Measurements from ENCODE around the gene ETNK1.

ETNK1 gene

DNA sequence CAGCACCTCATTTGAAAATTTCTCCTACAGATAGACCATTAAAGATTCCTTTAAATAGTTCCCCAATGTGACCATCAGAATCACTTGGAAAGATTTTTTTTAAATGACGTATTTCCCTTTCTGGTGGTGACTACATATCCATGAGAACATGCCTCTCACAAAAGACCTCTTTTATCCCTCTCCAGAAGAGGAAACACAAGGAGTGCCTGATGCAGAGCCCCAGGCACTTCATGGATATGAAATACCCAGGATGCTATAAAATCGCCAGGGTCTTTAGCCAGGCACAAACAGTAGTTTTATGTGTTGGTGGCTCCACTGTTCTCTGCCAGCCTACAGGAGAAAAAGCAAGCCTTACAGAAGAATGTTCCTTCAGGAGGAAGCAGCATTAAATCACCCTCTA lies 97.1 kb downstream of the ETNK1 start:
- Histone ChIP-seq H3K9ac (ENCODE audit: low read depth, low read length) (no peak overlapping the region), H3K36me3 (ENCODE audit: insufficient read depth, low read length) (no peaks in the 10 kb centered on the region), H3K4me1 (ENCODE audit: insufficient read depth, low read length) (no peaks in the 10 kb centered on the region), H3K9me3 (ENCODE audit: control insufficient read depth, insufficient read depth, low read length) (no peaks in the 10 kb centered on the region)

DNA sequence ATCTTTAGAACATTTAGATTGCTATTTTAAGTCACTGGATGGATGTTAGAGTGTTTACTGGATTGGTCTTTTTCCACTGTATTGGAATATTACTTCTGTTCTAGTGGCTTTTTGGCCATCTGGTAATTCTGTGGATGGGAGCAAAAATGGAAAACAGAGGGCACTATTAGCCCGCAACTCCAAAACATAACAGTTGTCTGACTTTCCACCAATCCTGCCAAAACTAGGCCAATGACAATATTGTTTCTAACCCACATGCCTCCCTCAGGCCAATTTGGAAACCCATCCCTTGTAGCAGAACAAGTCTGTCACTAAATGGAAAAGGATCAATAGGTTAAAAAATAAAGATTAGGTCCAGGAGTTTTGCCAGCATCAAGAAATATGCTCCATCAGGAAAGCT lies 97.8 kb downstream of the ETNK1 start:
- Histone ChIP-seq H3K4me1 (ENCODE audit: insufficient read depth, low read length) (no peaks in the 10 kb centered on the region), H3K9ac (ENCODE audit: low read depth, low read length) (no peak overlapping the region), H3K36me3 (ENCODE audit: insufficient read depth, low read length) (no peaks in the 10 kb centered on the region), H3K9me3 (ENCODE audit: control insufficient read depth, insufficient read depth, low read length) (no peaks in the 10 kb centered on the region)

DNA sequence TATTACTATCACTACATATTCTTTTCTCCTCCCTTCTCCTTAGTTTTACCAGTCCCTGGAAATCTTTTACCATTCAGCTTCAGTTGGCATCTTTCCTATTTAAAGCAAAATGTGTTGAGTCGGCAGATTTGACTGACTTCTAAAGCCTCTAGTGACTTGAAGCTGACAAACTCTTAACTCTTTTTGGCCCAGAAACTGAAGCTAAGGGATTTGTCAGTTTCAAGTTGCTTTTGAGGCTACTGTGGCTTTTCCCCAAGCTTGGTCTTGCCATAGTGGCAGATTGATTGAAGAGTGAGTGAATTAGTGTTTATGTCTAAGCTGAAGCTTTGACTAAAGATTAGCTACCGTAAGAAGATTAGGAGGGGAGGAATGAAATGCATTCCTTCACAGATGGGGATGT lies 104.0 kb downstream of the ETNK1 start:
- peaks cover 8% of the 10 kb centered on the region; the same call in 1 of the 2 replicates for H3K4me1 ChIP-seq (ENCODE audit: insufficient read depth, low read length)
- H3K36me3 ChIP-seq (ENCODE audit: insufficient read depth, low read length) = no peaks in the 10 kb centered on the region
- H3K9me3 ChIP-seq (ENCODE audit: control insufficient read depth, insufficient read depth, low read length) = no peaks in the 10 kb centered on the region
- no peak overlapping the region for H3K9ac ChIP-seq (ENCODE audit: low read depth, low read length)

DNA sequence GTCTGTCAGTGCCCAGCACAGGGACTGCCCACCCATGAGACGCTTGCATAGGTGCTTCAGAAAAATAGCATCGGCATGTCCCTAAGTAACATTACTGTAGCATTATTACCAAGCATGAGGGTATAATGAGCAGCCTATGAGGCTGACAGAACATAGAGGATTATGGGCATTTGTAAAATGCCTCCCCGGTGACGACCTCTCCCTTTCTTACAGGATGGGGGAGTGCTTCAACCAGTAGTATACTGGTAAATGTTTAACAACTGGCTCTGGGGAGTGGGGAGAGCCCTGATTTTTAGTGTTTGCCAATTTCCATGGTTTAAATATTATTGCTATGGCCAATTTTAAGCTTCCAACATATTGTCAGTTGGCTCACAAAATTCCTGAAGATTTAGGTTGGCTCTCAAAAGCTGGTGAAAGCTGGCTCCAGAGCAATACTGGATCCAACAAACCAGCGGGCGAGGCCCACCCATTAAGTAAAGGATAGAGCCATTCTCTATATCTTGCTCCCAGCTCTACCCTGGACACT lies 104.5 kb downstream of the ETNK1 start:
- Histone ChIP-seq H3K4me1 (ENCODE audit: insufficient read depth, low read length) (peaks cover 8% of the 10 kb centered on the region; the same call in 1 of the 2 replicates), H3K36me3 (ENCODE audit: insufficient read depth, low read length) (no peaks in the 10 kb centered on the region), H3K9me3 (ENCODE audit: control insufficient read depth, insufficient read depth, low read length) (no peaks in the 10 kb centered on the region), H3K9ac (ENCODE audit: low read depth, low read length) (no peak overlapping the region)

DNA sequence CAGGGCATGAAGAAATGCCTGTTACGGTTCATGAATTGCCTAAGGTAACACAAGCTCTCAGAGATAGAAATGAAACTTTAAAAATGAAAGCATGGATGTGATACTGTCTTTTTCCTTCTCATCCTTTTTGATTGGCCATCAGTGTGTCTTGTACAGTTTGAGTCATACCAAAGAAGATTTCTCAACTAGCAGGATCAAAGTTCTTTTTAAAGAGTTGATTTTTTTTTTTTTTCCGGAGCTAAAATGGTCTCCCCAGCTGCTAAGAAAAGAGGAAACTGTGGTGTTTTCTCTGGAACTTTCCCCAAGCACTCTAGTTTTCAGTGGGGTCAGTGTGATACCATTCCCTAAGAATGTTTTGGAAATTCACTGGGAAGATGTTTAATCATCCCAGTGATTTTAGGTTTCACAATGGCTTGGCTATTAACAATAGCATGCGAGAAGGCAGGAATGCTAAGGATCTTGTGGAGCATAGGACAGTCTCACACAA lies 105.0 kb downstream of the ETNK1 start:
- Histone ChIP-seq H3K4me1 (ENCODE audit: insufficient read depth, low read length) (peaks cover 8% of the 10 kb centered on the region; the same call in 1 of the 2 replicates), H3K36me3 (ENCODE audit: insufficient read depth, low read length) (no peaks in the 10 kb centered on the region), H3K9ac (ENCODE audit: low read depth, low read length) (no peak overlapping the region), H3K9me3 (ENCODE audit: control insufficient read depth, insufficient read depth, low read length) (no peaks in the 10 kb centered on the region)

DNA sequence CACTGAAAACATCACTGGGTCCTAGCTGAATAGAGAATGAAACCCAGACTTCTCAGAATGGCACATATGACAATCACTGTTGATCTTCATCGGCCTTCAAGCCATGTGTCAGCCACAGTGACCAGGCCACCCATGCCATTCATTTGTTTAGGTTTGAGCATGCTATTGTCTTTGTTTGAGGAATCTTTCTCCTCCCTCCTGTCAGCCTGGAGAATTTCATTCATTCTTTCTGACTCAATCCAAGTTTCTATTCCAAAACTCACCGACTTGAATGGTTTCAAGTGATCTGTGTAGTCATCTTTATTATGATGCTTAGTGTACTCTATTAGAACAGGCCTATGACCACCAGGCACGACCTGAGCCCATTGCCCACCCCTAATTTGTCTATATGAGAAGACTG lies 106.3 kb downstream of the ETNK1 start:
- Histone ChIP-seq H3K36me3 (ENCODE audit: insufficient read depth, low read length) (no peaks in the 10 kb centered on the region), H3K9me3 (ENCODE audit: control insufficient read depth, insufficient read depth, low read length) (no peaks in the 10 kb centered on the region), H3K9ac (ENCODE audit: low read depth, low read length) (no peak overlapping the region), H3K4me1 (ENCODE audit: insufficient read depth, low read length) (peaks cover 8% of the 10 kb centered on the region; the same call in 1 of the 2 replicates)

DNA sequence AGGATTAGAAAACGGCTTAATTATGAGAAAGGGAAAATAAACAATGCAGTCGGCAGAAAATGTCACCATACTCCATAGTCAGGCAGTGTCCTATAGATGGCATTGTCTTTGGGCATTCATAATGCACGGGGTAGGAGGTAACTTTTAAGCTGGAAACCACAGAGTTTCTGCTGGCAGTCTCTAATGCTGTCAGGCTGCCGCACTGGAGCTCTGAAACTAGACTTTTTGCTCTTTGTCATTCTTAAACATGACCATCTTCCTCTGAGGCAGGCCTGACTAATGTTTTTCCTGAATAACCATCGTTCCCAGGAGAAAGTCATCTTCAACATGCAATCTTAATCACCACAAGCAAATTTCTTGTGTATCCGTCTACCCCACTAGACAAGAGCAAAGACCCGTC lies 108.8 kb downstream of the ETNK1 start:
- no peak overlapping the region for H3K9ac ChIP-seq (ENCODE audit: low read depth, low read length)
- H3K9me3 ChIP-seq (ENCODE audit: control insufficient read depth, insufficient read depth, low read length) = no peaks in the 10 kb centered on the region
- no peaks in the 10 kb centered on the region for H3K36me3 ChIP-seq (ENCODE audit: insufficient read depth, low read length)
- H3K4me1 ChIP-seq (ENCODE audit: insufficient read depth, low read length) = peaks cover 8% of the 10 kb centered on the region; the same call in 1 of the 2 replicates

DNA sequence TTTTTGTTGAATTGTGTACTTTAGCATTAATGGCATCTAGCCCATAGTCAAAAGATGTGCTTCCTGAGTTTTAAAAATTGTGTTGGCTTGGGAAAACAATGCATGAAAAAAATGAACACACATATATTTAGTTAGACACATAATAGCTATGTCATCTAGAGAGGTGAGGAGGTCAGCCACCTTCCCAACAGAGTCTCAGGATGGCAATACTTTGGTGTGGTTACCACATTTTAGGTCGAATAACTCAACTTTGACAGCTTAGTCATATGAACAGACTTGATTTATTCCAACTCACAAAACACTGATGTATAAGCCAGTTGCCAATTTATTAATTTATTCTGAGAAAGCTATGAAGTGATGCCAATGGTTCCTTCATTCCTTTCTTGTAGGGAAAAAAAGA lies 114.0 kb downstream of the ETNK1 start:
- Histone ChIP-seq H3K36me3 (ENCODE audit: insufficient read depth, low read length) (no peaks in the 10 kb centered on the region), H3K9me3 (ENCODE audit: control insufficient read depth, insufficient read depth, low read length) (no peaks in the 10 kb centered on the region), H3K9ac (ENCODE audit: low read depth, low read length) (no peak overlapping the region), H3K4me1 (ENCODE audit: insufficient read depth, low read length) (no peaks in the 10 kb centered on the region)
